GM21390 (cell line): ENCODE data around the gene TPCN2.
"Not testable (repeated sequence)": the region's sequence is repeated elsewhere in the genome, so short reads cannot be mapped to it uniquely, and the experiment has no call there.

Source experiments
- ATAC-seq: cut with Tn5 transposase; IDR thresholded peaks from one replicate; pipeline ENCODE4 v1.9.1; 2021; ENCODE audit not compliant: unreplicated experiment

The TPCN2 gene

DNA sequence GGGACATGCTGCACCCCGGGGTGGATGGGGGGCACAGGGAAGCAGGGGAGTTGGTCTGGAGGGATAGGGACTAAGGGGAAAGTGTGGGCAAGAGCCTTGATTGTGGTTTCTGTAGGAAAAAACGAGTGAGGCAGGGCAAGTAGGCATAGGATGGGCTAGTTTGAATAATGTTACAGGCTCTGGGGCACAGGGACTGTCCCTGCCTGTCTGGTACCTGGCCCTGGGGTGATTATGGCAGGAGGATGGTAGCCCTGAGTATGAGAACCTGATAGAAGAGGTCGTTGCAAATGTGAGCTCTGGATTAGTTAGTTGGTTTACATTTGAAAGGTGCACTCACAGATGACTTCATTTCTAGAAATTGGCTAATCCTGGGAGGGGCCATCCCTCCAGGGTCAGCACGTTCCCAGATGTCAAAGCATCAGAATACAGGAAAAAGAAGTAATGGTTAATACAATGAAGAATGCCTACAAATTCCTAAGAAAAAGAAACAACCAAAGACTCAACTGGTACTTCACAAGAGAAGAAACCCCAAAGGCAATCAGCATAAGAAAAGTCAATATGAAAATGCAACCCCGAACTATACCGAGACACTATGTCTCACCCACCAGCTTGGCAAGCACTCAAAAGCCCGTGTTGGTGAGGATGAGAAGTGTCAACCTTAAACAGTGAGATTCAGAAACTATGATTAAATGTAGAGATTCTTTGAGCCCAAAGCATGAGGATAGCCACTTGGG is 95.8 kb downstream of the TPCN2 start:
- no peak for ATAC-seq

- ATAC-seq, result no peak
Observed at GRCh38 chr11:69145050-69145380, 96.3 kb downstream of the TPCN2 start.

- no peak for ATAC-seq
Observed at GRCh38 chr11:69148377-69148762, 99.6 kb downstream of the TPCN2 start.

DNA sequence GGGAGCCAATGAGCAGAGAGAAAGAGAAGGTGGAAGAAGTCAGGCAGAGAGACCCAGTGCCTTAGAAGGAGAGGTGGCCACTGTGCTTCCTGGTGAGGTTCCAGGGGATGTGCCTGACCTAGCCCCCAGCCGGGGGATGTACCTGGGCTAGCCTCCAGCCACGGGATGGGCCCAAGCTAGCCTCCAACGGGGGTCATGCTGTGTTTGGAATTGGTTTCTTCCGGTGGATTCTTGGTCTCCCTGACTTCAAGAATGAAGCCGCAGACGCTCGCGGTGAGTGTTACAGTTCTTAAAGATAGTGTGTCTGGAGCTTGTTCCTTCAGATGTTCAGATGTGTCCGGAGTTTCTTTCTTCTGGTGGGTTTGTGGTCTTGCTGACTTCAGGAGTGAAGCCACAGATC is 100.1 kb downstream of the TPCN2 start:
- ATAC-seq, result no peak

- not testable (repeated sequence) for ATAC-seq
Observed at GRCh38 chr11:69149338-69150045, 100.8 kb downstream of the TPCN2 start.

DNA sequence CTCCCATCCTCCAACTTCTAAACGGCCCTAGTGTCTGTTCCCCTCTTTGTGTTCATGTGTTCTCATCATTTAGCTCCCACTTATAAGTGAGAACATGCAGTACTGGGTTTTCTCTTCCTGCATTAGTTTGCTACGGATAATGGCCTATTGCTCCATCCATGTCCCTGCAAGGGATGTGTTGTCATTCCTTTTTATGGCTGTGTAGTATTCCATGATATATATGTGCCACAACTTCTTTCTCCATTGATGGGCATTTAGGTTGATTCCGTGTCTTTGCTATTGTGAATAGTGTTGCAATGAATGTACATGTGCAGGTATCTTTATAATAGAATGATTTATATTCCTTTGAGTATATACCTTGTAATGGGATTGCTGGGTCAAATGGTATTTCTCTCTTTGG is 101.4 kb downstream of the TPCN2 start:
- no peak for ATAC-seq

- ATAC-seq, result no peak
Observed at GRCh38 chr11:69151836-69152235, 103.1 kb downstream of the TPCN2 start.

GRCh38 chr11:69152733-69153421 is 104.1 kb downstream of the TPCN2 start:
- ATAC-seq, result no peak

GRCh38 chr11:69153661-69154060 is 104.9 kb downstream of the TPCN2 start:
- no peak for ATAC-seq

GRCh38 chr11:69154211-69154913 is 105.6 kb downstream of the TPCN2 start:
- no peak for ATAC-seq

DNA sequence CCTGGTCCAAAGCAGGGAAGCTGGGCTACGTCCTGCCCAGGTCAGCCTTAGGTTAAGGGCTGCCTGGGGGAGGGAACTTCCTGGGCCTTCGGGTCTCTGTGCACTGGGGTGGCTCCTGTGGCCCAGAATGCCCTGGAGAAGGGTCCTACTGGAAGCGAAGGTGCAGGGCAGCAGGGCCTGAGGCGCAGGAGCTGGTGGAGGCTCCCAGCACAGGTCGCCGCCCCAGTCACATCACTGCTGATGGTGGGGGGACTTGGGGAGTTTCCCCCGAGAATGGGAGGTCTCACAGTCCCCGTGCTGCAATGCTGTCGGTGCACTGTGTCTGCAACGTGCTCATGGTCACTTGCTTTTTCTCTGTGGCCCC is 106.2 kb downstream of the TPCN2 start:
- ATAC-seq, result no peak

GRCh38 chr11:69155302-69156234 is 106.8 kb downstream of the TPCN2 start, which contains the start of gene SMIM38:
TSS of gene SMIM38 (plus strand) at chr11:69155935. CDS start at chr11:69157847, 1,912 bp downstream.
- no peak for ATAC-seq

DNA sequence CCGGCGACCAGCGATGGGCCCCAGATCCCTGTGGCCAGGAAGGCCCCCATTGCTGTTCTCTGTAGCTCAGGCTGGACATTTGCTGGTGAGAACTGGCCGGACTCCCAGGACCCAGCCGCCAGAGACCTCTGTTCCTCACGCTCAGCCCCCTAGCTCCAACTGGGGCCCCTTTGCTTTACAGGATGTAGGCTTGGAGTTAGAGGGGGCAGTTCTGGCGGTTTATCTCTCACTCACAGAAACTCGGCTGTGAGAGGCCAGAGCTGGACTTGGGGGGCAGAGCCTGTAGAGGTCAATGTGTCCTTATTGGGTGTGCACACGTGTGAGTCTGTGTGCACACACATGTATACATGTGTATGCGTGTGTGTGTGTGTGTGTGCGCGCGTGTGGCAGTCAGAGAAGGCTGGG is 107.5 kb downstream of the TPCN2 start:
- ATAC-seq, result no peak

GRCh38 chr11:69156673-69157155 is 108.0 kb downstream of the TPCN2 start:
- ATAC-seq, result no peak

DNA sequence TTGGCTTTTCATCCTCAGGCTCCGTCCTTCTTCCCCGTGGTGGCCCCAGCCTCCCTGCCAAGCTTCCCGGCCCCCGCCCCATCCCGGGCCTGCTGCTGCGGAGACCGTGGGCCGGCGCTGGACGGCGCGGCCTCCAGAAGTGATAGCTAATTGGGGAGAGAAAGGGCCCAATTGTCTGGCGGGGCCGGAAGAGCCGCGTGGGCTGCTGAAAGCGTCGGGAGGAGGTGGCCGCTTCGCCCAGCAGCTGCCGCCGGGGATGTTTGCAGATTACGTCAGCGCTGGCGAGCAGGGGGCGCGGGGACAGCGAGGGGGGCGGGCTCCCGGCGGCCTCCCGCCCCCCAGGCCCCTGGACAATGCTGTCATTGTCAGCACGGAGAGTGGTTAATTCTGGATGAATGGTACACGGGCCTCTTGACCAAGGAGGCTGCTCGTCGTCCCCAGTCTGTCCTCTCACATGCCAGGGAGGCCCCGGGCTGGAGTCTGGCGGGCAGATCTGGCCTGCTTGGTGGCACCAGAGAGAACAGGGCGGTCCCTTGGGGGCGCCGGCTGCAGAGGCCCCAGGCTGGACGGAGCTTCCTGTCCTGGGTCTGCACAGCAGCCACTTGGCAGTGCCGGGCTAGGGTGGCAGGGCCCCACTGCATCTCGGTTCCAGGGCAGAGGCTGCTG is 108.6 kb downstream of the TPCN2 start:
- ATAC-seq, result no peak

DNA sequence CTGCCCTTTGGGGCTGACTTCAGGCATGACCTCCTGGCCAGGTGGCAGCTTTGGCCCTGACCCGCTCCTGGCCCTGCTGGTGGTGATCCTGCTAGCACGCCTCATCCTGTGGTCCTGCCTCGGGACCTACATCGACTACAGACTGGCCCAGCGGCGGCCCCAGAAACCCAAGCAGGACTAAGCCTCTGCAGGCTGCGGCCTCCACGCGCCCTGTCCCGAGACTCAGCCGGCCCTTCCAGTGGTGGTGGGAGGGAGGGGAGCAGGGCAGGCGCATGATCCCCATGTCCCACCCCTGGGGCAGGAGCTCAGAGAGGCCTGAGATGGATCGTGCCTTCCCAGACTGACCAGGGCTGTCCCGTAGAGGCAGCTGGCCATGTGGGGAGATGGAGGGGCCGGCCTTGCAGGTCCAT is 109.1 kb downstream of the TPCN2 start:
- ATAC-seq, result no peak

GRCh38 chr11:69158301-69159149 is 109.8 kb downstream of the TPCN2 start:
- ATAC-seq, result no peak

DNA sequence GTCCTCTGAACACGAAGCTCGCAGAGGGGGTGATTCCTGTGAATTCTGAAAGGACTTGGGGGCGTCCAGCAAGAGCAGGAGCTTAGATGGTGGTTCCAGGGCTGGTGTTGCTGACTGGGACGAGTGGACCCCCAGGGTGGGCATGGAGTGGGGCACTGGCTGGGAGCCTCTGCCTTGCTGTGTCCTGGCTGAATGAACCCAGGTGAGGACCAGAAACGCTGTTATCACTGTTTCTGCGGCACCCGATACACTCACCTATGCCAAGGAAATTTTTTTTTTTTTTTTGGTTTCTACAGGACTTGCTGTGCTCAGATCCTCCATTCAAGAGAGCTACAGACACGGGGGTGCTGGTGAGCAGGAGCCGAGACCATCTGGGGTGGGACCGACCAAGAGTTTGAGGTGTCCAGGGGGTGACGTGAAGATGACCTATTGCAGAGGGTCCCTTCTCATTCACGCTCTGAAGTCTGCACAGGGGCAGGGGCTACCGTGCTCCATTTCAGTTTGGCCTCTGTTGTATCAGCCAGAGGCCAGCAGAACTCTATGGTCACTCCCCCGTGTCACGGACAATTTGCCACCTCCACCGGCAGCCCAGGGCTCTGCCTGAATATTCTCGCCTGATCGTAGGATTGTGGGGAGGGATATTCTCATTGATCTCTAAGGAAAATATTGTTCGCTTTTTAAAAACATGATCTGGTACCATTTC is 110.6 kb downstream of the TPCN2 start:
- ATAC-seq, result no peak
